ENCODE measurements around the gene GABPB2. TPM values are rescaled to one million over a fixed set of nuclear protein-coding genes. Genes with fewer than 3 reads are reported as not detected.

The GABPB2 gene
- polyA plus RNA-seq, 1 of the 3 experiments (the other 2 are of a cell fraction): 2.4 TPM

GRCh38 chr1:151043163-151043562 lies 27.4 kb upstream of the GABPB2 start:
- WGBS (ENCODE audit: low lambda C conversion rate): 95% methylated on average over 1 of the region's 1 CpG
- ChIA-PET CTCF (interaction anchor here (1.3 to 1.9 kb wide), 3 partner anchors 16 to 298 kb away, joined by 4 to 9 read pairs (median 5); partner anchors contain the start of genes CDC42SE1, MINDY1 and MLLT11), POLR2A (no interaction called here)

More at GRCh38 chr1:151043163-151043562, 27.4 kb upstream of the GABPB2 start:
- Histone ChIP-seq H3K79me2 (ENCODE audit: insufficient read depth) (no peaks in the 10 kb centered on the region), H3K36me3 (replicated peaks in 1 of 2; ENCODE audit: control insufficient read depth in 1 of 2, insufficient read depth in 2 of 2, low read length in 1 of 2) (no peaks in the 10 kb centered on the region), H3K4me1 (ENCODE audit: control insufficient read depth in 1 of 2, insufficient read depth in 2 of 2, low read depth in 1 of 2, low read length in 1 of 2) (peaks cover 0 to 2% of the 10 kb centered on the region in 2 experiments; a peak in 1 of 4 replicates), H4K20me1 (ENCODE audit: insufficient read depth) (no peaks in the 10 kb centered on the region), H3K4me3 (ENCODE audit: low read depth in 2 of 2, low read length in 1 of 2) (no peak overlapping the region), H3K4me2 (no peak overlapping the region), H3K27me3 (ENCODE audit: insufficient read depth) (no peaks in the 10 kb centered on the region), H3K27ac (ENCODE audit: low read depth in 2 of 2, low read length in 1 of 2) (no peak overlapping the region), H3K9ac (no peak overlapping the region), H3K9me3 (no peaks in the 10 kb centered on the region), H2AFZ (ENCODE audit: low read depth) (no peak overlapping the region), H3F3A (replicated peaks; ENCODE audit: insufficient read depth) (peaks cover 8% of the 10 kb centered on the region), H3K9me2 (no peaks in the 10 kb centered on the region)
- DNase-seq: no peak
- TF ChIP-seq EP300 (IDR thresholded peaks at IDR 0.05; ENCODE audit: borderline replicate concordance in 1 of 2, low read depth in 1 of 2, low read length in 1 of 2) (no peak), CTCF (IDR thresholded peaks at IDR 0.05) (no peak), PBX3 (IDR thresholded peaks at IDR 0.05) (no peak), TEAD4 (IDR thresholded peaks at IDR 0.05; ENCODE audit: borderline replicate concordance, insufficient read depth) (no peak), RFX5 (IDR thresholded peaks at IDR 0.05; ENCODE audit: low read length) (no peak), JUND (IDR thresholded peaks at IDR 0.05) (no peak), FOSL2 (IDR thresholded peaks at IDR 0.05; ENCODE audit: borderline replicate concordance, low read depth) (no peak), CHD2 (IDR thresholded peaks at IDR 0.05; ENCODE audit: low read length, partially characterized antibody) (no peak), NFIC (IDR thresholded peaks at IDR 0.05; ENCODE audit: borderline replicate concordance) (no peak), YY1 (IDR thresholded peaks at IDR 0.05; ENCODE audit: low read depth) (no peak), SMC3 (IDR thresholded peaks at IDR 0.05; ENCODE audit: low read depth, low read length) (no peak), MXI1 (IDR thresholded peaks at IDR 0.05; ENCODE audit: low read depth, low read length) (no peak), RCOR1 (IDR thresholded peaks at IDR 0.05; ENCODE audit: low read length) (no peak), GATA2 (CRISPR knock-in tag; IDR thresholded peaks at IDR 0.05) (no peak), TCF12 (IDR thresholded peaks at IDR 0.05) (no peak)
- TF ChIP-seq, protein P1, sequence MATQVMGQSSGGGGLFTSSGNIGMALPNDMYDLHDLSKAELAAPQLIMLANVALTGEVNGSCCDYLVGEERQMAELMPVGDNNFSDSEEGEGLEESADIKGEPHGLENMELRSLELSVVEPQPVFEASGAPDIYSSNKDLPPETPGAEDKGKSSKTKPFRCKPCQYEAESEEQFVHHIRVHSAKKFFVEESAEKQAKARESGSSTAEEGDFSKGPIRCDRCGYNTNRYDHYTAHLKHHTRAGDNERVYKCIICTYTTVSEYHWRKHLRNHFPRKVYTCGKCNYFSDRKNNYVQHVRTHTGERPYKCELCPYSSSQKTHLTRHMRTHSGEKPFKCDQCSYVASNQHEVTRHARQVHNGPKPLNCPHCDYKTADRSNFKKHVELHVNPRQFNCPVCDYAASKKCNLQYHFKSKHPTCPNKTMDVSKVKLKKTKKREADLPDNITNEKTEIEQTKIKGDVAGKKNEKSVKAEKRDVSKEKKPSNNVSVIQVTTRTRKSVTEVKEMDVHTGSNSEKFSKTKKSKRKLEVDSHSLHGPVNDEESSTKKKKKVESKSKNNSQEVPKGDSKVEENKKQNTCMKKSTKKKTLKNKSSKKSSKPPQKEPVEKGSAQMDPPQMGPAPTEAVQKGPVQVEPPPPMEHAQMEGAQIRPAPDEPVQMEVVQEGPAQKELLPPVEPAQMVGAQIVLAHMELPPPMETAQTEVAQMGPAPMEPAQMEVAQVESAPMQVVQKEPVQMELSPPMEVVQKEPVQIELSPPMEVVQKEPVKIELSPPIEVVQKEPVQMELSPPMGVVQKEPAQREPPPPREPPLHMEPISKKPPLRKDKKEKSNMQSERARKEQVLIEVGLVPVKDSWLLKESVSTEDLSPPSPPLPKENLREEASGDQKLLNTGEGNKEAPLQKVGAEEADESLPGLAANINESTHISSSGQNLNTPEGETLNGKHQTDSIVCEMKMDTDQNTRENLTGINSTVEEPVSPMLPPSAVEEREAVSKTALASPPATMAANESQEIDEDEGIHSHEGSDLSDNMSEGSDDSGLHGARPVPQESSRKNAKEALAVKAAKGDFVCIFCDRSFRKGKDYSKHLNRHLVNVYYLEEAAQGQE (IDR thresholded peaks at IDR 0.05; ENCODE audit: low read depth, low read length): no peak

Data from SK-N-SH (cell line).